ENCODE measurements around the gene DAO.

Gene DAO

DNA sequence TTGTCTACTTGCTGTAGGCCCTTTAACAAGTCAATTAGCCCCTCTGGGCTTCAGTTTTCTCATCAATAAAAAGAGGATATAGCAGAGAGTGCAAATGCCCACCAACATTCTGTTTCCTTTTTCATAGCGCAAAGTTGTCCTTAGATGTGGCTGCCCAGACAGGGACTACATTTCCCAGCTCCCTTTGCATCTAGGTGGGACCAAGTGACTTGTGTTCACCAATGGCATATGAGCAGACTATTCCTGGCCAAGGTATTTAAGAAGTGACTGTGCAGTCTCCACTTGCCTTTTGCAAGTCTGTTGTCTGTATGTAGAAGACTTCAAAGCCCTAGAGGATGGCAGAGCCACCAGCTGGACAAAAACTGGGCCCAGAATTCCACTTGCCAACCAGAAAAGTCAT, 59.7 kb downstream of the DAO start:
- Histone ChIP-seq H2AFZ (ENCODE audit: low read length) (no peak overlapping the region), H3K36me3 (ENCODE audit: insufficient read depth, low read length) (no peaks in the 10 kb centered on the region), H3K9me3 (ENCODE audit: insufficient read depth, low read depth, low read length) (no peaks in the 10 kb centered on the region), H3K9me2 (replicated peaks; ENCODE audit: low read depth, low read length) (no peaks in the 10 kb centered on the region), H3K27me3 (ENCODE audit: insufficient read depth, low read length, poor library complexity, severe bottlenecking) (no peaks in the 10 kb centered on the region), H4K20me1 (ENCODE audit: insufficient read depth, low read length, poor library complexity, severe bottlenecking) (no peaks in the 10 kb centered on the region), H3K9ac (ENCODE audit: low read depth, low read length, poor library complexity, severe bottlenecking) (no peak overlapping the region), H3F3A (ENCODE audit: low read depth) (no peaks in the 10 kb centered on the region), H3K4me3 (ENCODE audit: low read length, poor library complexity, severe bottlenecking) (no peak overlapping the region), H3K79me2 (ENCODE audit: insufficient read depth, low read length) (no peaks in the 10 kb centered on the region), H3K4me1 (ENCODE audit: insufficient read depth, low read length, poor library complexity, severe bottlenecking) (no peaks in the 10 kb centered on the region), H3K4me2 (ENCODE audit: low read depth, low read length, poor library complexity, severe bottlenecking) (no peak overlapping the region)
- TF ChIP-seq CTCF (conservative IDR thresholded peaks at IDR 0.05; ENCODE audit: low read length) (no peak), EZH2phosphoT487 (IDR thresholded peaks at IDR 0.05; ENCODE audit: borderline replicate concordance) (no peak)

- Histone ChIP-seq H3K9me3 (ENCODE audit: insufficient read depth, low read depth, low read length) (no peaks in the 10 kb centered on the region), H3K79me2 (ENCODE audit: insufficient read depth, low read length) (no peaks in the 10 kb centered on the region), H3K4me2 (ENCODE audit: low read depth, low read length, poor library complexity, severe bottlenecking) (no peak overlapping the region), H4K20me1 (ENCODE audit: insufficient read depth, low read length, poor library complexity, severe bottlenecking) (no peaks in the 10 kb centered on the region), H3F3A (ENCODE audit: low read depth) (no peaks in the 10 kb centered on the region), H3K9ac (ENCODE audit: low read depth, low read length, poor library complexity, severe bottlenecking) (no peak overlapping the region), H3K9me2 (replicated peaks; ENCODE audit: low read depth, low read length) (no peaks in the 10 kb centered on the region), H3K4me3 (ENCODE audit: low read length, poor library complexity, severe bottlenecking) (no peak overlapping the region), H3K36me3 (ENCODE audit: insufficient read depth, low read length) (no peaks in the 10 kb centered on the region), H3K27me3 (ENCODE audit: insufficient read depth, low read length, poor library complexity, severe bottlenecking) (no peaks in the 10 kb centered on the region), H3K4me1 (ENCODE audit: insufficient read depth, low read length, poor library complexity, severe bottlenecking) (no peaks in the 10 kb centered on the region), H2AFZ (ENCODE audit: low read length) (no peak overlapping the region)
- TF ChIP-seq EZH2phosphoT487 (IDR thresholded peaks at IDR 0.05; ENCODE audit: borderline replicate concordance), result no peak
- TF ChIP-seq CTCF (conservative IDR thresholded peaks at IDR 0.05; ENCODE audit: low read length), result no peak
Observed at GRCh38 chr12:108940138-108940537, 60.2 kb downstream of the DAO start.

- no peaks in the 10 kb centered on the region for H3K9me3 ChIP-seq (ENCODE audit: insufficient read depth, low read depth, low read length)
- no peaks in the 10 kb centered on the region for H3F3A ChIP-seq (ENCODE audit: low read depth)
- H2AFZ ChIP-seq (ENCODE audit: low read length), result no peak overlapping the region
- H3K79me2 ChIP-seq (ENCODE audit: insufficient read depth, low read length), result no peaks in the 10 kb centered on the region
- no peak overlapping the region for H3K9ac ChIP-seq (ENCODE audit: low read depth, low read length, poor library complexity, severe bottlenecking)
- H3K9me2 ChIP-seq (replicated peaks; ENCODE audit: low read depth, low read length), result no peaks in the 10 kb centered on the region
- no peak overlapping the region for H3K4me3 ChIP-seq (ENCODE audit: low read length, poor library complexity, severe bottlenecking)
- H3K4me1 ChIP-seq (ENCODE audit: insufficient read depth, low read length, poor library complexity, severe bottlenecking), result no peaks in the 10 kb centered on the region
- TF ChIP-seq EZH2phosphoT487 (IDR thresholded peaks at IDR 0.05; ENCODE audit: borderline replicate concordance) (no peak), CTCF (conservative IDR thresholded peaks at IDR 0.05; ENCODE audit: low read length) (no peak)
- H3K4me2 ChIP-seq (ENCODE audit: low read depth, low read length, poor library complexity, severe bottlenecking), result no peak overlapping the region
- no peaks in the 10 kb centered on the region for H3K36me3 ChIP-seq (ENCODE audit: insufficient read depth, low read length)
- H4K20me1 ChIP-seq (ENCODE audit: insufficient read depth, low read length, poor library complexity, severe bottlenecking), result no peaks in the 10 kb centered on the region
- H3K27me3 ChIP-seq (ENCODE audit: insufficient read depth, low read length, poor library complexity, severe bottlenecking), result no peaks in the 10 kb centered on the region
Observed at GRCh38 chr12:108947097-108947496, 67.2 kb downstream of the DAO start.

Data from Loucy (cell line).